NOMO-1 (cell line): ENCODE data around the gene CACNA1C.

ENCODE experiments used
- DNase-seq, 2 experiments: peaks; one replicate each; lab custom pipeline; 2025; ENCODE audit not compliant: unreplicated experiment in 2 of 2; lab: John Stamatoyannopoulos, UW

Gene CACNA1C

DNA sequence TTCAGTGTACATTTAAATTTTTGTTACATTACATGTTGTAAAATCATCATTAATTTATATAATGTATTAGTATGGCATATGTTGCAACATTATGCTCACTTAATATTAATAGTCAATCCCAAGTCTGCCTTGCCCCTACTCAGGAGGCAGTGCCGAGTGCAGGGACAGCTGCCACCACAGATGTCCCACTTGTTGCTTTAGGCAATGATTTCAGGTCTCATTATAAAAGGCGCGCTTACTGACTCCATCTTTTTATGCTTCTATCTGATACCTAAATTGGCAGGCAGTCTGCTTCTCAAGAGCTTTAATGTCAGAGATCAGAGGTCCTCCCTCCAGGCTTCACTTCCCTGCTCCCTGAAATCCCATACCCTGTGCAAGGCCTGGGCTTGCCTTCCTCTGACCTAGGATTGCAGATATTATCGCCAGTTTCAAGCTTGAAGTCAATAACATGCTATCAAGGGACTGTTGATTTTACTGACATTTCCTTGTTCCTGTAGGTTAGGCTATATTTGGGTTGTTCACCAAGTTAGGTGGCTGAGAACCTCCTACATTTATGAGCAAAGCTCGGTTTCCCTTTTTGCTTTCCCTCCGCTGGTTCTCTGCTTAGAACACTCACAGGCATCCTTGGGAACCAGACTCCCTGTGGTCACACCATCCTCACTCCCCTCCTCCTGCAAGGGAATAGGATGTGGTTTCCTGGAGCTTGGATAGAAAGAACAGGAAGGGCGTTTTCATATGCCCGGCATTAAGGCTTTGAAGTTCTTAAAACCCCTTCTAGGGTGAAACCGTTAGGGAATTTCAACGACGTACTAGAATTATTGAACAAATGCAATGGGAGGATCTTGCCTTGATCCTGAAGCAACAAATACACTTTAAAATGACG, 533.6 kb downstream of the CACNA1C start:
- DNase-seq: no peak

DNA sequence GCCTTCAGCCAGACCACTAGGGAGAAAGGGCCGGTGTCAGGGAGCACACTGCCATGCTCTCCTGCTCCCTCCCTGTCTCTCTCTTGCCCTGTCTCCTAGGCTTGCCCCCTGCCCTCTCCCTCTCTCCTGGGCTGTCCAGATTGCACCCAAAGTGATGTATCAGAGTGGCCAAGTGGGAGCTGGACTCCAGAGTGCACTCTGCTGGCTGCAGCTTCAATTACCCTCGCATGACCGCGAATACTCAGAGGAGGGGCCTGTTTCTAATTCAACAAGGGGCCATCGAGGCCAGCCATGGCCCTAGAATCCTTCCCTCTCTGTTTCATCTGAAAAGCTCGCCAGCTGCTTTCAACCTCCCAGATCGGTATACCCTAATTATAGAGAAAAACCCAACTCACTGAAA, 535.6 kb downstream of the CACNA1C start:
- DNase-seq: no peak

DNA sequence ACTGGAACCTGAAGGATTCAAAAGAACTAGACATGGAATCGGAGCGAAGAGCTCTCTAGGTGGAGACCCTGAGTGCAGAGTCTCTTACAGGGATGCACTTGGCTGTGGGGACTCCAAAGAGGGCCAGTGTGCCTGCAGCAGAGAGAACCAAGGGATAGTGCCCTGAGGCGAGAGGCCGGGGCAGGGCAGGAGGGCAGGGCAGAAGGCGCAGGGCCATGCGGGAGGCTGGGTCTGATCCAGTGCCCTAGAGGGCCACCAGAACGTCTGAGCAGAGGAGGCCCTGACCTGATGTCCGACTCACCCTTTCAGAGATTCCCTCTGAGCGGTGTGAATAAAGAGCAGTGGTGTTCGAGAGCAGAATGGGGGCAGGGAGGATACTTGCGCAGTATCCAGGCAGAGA, 536.6 kb downstream of the CACNA1C start:
- no peak for DNase-seq

DNA sequence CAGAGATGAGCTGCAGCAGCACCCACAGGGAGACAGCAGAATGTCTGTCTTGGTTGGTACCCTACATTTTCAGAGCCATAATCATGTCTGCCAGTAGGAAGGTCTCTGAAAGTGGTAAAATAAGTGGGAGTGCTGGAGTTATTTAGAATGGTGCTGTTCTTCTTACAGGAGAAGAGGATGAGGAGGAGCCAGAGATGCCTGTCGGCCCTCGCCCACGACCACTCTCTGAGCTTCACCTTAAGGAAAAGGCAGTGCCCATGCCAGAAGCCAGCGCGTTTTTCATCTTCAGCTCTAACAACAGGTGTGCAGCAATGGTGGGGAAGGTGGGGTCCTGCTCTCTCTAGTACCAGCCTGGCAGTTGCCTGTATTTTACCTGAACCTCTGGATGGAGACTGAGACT, 540.3 kb downstream of the CACNA1C start:
- no peak for DNase-seq

DNA sequence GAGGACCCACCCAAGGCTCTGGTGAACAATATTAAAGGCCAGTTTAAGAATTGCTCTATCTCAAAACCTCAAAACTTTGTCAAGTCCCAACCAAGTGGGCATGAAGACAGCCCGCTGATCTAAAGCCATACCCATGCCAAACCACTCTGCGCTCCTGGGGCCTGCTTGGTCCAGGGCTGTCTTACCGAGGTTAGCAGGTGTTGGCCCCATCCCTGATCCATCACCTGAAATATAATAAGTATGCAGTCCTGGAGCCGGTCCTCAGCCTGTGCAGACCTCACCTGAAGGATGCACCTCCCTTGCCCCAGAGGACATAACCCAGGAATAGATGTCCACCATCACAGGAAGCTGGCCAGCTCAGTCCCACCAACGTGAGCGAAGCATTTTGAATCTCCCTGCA, 543.7 kb downstream of the CACNA1C start:
- DNase-seq: no peak

DNA sequence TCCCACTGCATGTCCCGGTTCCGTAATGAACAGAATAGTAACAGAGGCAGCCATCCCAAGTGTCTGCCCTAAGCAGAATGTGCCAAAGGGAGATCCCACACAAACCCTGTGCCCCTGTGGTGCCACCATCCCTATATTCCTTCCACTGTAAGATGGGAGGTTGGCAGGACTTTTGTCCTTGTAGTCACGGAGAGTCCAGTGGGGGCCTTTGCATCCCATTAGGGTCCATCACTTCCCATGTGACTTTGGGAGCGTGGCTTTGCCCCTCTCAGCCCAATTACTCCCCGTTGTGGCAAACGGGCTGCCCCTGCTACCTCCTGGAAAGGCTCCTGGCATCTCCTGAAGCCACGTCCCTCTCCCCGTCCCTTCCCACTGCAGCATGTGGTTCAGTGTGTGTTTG, 552.5 kb downstream of the CACNA1C start:
- no peak for DNase-seq

DNA sequence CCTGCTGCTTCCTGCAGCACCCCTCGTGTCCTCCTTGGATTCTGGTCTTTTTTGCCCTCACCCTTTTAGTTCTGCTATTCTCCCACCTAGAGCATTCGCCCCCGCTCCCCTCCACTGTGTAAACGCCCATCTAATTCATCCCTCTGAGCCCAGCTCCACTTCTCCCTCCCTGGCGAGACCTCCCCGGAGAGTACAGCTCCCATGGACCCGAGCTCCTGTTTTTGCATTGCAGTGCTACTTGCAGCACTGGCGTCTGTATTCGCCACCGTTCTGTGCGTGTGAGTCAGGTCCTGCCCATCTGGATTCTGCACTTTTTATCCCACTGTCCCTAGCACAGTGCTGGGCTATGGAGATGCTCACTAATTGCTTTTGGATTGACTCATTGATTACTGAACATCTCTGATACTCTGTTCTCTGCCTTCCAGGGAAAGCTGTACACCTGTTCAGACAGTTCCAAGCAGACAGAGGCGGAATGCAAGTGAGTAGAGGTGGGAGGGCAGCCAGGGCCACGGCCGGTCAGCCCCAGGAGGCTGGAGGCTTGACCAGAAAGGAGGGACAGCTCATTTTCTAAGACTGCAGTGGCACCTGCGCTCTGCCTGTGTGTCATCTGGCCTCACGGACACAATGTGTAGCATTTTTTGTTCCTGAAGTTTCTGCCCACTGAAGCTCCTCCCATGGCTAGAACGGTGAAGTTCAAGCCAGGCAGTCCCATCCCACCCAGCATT, 553.6 kb downstream of the CACNA1C start:
- no peak for DNase-seq

DNA sequence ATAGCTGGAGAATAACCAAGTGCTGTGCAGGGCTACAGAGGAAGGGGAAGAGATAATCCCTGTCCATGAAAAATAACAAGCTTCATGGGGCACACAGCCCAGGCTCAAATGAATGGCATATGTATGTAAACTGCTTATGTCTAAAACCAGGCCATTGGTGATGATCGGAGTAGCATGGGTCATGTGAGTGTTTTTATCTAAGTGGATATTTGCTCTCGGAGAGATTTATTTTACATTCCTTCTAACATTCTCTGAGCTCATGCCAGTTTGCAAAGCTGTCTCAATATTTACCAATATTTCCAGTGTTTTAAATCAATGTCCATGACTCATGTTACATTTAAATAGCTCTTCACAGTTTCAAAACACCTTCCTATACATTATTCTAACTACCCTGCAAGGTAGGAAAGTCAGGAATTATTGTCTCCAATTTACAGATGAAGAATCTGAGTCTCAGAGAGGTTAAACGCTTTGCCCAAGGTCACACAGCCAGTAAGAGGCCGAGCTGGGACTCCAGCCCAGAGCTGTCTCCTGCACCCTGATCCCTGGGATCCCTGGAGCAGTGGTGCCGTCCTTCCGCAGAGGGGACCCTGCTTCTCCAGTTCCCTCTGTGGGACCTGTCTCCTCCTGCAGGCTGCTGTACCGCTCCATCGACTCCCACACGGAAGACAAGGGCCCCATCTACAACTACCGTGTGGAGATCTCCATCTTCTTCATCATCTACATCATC, 555.3 kb downstream of the CACNA1C start:
- DNase-seq: no peak

DNA sequence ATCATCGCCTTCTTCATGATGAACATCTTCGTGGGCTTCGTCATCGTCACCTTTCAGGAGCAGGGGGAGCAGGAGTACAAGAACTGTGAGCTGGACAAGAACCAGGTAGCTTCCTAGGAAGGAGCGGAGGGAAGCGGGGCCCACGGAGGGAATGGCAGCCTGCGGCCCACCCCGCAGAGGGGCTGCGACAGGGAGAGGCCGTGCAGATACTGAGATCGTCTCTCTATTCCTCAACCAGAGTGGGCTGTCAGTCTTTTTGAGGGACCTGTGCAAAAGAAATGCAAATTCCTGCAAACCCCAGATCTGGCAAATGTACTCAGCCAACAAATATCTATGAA, 555.8 kb downstream of the CACNA1C start:
- DNase-seq: no peak

DNA sequence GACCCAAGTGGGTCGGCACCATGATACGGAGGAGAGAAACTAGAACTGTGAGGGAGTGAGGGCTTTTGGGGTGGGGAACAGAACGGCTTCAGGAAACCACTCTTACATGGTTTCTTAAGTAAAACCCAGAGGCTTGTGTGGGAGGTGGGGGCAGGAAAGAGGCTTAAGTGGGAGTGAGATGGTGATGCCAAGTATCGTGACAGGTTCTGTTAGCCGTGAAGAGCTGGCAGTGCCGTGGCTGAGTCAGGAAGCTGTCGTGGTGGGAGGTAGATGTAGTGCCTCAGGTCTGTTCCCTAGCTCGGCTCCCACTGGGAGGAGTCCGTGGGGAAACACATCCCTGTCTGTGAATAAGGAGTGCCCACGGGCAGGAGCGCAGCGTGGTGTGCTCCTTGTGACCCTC, 556.2 kb downstream of the CACNA1C start:
- no peak for DNase-seq

DNA sequence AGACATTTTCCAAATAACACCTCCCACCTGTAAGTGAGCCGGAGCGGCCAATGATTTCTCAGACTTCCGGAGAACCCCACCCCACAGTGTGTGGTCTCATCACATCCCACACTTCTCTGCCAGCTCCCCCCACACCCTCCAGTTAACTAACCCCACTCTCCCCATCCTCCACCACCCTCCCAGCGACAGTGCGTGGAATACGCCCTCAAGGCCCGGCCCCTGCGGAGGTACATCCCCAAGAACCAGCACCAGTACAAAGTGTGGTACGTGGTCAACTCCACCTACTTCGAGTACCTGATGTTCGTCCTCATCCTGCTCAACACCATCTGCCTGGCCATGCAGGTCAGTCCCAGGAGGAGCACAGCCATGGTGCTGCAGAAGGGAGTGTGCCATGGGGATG, 557.6 kb downstream of the CACNA1C start:
- DNase-seq: no peak

DNA sequence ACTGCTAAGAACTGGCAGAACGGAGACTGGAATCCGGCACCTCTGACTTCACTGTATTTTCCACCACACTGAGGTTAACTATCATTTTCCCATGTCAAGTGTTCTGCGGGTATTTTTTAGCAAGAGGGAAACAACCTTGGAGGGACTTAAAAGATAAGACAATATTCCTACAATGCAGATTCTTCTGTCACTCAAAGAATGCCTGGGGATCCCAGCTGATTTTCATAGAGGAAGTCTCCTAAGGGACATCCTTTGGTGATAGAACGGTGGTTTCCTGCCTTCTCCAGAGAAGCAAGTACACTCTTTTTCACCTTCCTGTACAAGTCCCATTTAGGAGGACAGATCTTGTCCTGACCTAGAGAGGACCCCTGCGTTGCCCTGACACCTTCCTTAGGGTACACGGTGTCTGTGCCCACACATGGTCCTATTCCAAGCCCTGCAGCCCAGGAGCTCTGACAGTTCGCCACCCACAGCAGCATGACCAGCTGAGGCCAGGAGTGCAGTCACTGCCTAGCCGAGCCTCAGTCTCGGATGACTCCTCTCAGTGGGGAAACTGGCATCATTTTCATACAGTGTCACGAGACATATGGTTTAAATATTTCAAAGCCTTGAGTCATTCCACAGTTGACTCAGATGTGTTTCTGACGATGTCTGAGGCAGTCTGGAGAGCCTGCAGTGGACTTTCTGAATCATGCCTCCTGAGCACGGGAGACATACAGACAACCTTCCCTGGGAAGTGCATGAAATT, 560.7 kb downstream of the CACNA1C start:
- no peak for DNase-seq

DNA sequence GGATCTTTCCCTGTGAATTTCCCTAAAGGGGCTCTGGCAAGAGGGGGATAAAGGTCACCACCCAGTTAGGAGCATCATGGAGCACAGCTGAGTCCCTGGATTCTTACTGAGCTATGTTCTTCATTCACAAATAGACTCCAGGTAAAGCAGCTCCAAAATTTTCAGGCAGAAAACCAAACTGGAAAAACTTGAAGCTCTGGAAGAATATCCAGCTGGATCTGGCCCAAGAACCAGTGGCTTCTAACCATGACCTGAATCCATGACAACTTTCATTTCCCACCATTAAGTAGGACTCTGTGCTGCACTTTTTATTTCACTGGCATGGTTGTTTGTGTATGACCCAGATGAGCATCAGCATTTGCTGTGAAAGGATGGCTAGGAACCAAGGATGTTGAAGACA, 561.6 kb downstream of the CACNA1C start:
- no peak for DNase-seq

DNA sequence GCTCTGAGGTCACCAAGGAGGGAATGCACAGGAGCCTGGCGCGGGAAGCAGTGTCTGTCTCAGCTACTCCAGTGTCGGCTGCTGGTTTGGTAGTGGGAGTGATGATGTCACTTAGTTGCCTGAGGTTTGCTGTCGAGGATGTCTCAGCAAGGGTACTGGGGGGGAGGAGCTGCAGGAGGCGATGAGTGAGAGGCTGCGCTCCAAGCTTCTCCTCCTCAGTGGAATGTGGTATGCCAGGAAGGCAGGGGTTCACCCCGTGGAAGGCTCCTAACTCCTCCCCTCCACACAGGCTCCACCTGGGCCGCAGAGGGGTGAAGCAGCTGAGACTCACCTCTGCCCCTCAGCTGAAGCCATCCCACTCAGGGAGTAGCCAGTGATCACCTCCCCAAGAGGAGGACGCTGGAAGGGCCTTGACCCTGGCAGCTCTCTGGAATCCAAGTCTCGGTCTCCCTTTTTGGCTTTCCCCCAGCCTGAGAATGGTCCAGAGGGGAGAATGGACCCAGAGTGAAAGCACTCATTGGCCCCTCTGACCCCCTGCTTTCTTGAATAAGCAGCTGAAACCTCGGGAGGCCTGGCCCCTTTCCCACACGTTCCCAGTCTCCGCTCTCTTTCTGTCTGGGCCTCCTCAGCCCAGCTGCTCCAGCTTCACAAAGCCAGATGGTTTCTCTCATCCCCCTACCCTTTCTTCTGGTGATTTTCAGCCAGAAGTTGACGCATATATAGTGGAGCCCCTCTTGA, 563.0 kb downstream of the CACNA1C start:
- no peak for DNase-seq

DNA sequence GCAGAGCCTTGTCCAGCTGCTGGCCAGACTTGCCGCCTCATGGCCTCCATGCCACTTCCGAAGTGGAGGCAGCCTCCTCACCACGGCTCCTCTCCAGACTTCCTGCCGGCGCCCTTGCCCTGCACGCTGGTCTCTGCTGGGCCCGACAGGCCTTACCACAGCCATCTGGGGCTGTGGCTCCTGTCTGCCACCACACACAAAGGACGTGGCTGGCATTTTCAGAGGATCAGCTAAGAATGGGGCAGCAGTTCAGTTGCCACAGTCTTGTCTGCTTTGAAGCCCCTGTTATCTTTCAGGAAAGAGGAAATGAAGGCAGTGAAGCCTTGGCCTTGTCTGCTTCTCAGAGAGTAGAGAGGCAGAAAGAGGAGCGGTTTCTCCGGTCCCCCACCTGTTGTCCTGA, 564.0 kb downstream of the CACNA1C start:
- DNase-seq: no peak

DNA sequence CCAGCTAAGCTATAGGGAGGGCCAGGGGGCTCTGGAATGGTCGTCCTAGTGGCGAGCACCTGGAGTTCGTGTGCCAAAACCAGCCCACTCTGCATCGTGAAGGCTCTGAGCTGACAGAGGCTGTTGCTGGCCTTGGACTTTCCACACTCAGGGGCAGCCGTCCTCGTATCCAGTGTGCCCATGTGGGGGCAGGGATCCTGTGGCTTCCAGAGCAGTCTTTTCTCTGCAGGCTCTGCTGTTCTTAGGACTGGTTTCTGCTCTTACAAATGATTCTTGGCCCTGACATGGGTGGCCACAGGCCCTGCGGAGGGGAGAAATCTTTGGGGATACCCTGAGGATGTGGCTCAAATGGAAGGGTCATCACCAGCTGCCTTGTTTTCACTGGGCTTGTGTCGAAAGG, 564.6 kb downstream of the CACNA1C start:
- DNase-seq: no peak

DNA sequence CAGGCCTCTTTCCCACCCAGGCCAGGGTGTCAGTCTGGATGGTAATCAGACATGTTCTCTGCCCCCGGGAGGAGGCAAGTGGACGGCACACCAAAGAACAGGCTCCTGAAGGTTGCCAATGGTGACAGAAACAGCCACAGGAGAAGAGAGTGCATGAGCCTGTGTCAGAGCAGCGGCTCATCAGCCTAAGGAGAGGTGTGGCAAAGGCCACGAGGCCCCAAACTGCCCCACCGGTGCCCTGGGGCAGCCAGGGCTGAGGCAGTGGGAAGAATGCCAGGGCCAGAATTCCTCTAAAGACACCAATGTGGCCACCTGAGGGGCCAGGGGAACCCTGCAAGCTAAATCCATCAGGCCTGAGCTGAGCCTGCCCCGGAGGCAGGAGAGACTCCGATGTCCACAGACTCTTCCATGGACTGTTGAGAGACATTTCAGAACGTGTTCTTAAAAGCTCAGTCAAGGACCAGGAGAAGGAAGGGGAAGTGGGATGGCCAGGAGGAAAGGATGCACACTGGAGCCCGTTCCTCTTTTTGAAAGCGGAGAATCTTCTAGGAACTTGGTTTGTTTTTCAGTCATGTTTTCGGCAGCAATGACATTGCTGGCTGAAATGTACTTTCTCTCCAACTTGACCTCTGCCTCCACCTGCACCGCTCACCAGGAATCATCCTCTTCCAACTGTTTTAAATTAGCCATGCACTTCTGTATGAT, 565.7 kb downstream of the CACNA1C start:
- DNase-seq: peak in 1 of 2 experiments; percentile 13

DNA sequence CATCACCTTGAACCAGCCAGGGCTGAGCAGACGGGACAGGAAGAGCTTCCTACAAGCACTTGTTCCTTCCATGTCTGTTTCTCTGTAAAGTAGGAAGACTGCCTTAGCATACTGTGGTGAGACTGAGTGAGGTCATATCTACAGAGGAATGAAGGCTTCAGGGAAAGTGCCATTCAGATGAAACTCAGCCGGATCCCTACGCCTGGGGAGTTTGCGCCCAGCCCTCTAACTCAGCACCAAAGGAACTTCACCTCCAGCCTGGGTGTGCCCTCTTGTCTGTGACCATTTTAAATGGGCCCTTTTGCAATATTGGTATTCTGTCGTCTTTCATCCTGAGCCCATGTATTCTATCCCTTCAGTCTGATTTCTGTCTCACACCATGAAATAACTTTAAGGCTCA, 566.3 kb downstream of the CACNA1C start:
- DNase-seq: no peak

DNA sequence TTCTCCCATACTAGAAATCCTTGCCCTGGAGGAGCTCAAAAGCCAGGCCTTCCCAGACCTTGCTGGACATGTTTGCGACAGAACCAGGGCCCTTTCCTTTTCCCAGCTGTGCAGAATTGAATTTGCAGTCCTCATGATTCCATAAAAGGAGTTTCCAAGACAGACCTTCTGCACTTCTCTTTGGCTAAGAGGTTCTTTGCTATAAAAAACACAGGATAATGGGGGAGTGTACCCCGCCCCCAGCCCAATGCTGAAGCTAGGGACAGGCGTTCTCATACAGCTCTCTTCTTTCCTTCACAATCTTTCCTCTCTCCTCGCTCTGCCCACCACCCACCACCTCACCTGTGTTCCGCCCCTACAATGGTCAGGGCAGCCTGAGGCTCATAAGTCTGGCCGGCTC, 569.7 kb downstream of the CACNA1C start:
- no peak for DNase-seq

DNA sequence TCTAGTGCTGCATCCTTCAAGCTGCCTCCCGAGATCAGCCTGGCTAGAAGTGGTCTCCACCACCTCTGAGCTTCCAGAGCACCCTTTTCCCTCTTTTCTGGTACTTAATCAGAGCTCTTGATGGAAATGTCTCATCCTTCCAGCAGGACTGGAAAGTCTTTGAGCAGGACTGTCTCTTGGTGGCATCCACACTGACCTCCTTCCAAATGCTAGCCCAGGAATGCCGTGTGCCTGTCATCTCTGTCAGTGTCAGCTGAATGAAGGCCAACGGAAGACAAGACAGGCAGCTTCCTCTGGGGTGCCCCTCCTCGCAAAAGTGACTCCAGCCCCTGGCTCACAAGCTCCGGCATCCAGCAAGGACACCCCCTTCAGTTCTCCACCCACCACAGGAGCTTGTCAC, 570.7 kb downstream of the CACNA1C start:
- DNase-seq: no peak
